COLO829 (cell line): ENCODE measurements around the gene DNAJB13.
A peak's percentile ranks its signal among the peaks of the same experiment; 100 is the strongest.

Source experiments
- DNase-seq: peaks from one replicate; pipeline ENCODE4 v3.0.0; 2012; ENCODE audit warnings: low spot score

DNAJB13 gene

DNA sequence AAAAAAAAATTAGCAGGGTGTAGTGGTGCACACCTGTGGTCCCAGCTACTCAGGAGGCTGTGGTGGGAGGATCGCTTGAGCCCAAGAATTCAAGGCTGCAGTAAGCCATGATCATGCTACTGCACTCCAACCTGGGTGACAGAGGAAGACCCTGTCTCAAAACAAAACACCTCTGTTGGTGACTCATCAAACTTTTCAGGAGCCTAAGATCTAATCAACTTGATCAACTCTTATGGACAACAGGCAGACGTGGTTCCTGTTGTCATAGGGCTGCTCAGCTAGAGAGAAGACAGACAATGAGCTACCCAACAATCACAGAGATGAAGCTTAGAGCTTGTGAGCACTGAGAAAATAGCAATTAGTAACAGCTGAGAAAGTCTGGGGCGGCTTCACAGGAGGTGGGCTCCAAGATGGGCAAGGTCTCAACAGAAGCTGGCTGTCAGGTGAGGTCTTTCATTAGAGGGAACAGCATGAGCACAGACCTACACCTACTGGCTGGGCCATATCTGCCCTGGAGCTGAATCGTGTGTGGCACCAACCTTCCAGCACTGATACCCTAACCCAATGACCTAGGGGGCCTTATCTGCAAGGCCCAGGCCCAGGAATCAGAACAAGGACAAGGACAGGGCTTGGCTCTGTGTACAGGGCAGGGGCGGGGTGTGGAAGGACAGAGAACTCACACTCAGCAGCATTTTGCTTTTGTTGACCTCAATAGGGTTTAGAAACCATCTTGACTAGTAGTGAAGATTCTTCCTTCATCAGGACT lies 65.3 kb downstream of the DNAJB13 start:
- DNase-seq, result no peak

DNA sequence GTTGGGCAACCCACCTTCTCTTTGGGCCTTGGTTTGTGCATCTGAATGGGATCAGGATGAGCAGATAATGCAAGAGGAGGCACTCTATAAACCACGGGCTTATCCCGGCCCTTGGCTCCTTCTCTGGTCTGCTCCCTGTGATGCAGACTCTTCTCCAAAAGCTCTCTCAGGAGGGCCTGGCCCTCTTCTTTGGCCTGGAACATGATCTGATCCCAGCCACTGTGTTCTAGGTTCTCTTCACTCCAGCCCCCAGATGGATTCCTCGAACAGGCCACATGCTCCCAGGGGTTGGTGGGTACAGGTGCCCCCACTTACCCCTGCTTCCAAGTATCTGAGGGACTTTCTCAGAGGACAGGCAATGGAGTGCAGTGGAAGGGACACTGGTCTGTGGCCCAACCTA lies 66.8 kb downstream of the DNAJB13 start:
- no peak for DNase-seq

DNA sequence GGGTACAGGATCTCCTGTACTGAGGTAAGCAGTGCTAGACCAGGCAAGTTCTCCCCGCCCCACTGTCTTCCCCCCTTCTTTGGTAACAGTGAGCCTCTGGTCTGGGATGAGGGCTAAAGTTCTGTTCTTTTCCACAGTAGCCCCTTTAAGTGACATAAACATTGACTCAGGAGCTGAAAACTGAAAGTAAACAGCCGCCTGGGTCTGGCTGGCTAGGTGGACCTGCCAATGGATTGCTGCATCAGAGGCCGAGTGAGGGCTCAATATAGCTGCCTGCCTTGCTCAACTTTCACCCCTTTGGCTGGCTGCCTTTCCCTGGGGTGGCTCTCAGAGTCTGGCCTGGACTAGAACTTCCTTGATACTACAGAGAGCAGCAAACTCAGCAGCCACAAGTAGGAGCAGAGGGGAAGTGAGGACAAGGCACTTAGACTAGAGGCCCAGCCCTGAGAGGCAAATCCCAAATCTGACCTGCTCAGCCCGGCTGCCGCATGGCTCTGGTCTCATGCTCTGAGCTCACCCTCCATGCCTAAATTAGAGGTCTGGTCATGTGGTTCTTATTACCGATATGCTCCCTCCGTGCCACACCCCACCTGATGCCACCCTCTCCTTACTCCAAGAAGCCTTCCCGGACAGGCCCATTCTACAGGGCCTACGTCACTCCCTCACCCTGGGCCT lies 67.6 kb downstream of the DNAJB13 start:
- no peak for DNase-seq

DNA sequence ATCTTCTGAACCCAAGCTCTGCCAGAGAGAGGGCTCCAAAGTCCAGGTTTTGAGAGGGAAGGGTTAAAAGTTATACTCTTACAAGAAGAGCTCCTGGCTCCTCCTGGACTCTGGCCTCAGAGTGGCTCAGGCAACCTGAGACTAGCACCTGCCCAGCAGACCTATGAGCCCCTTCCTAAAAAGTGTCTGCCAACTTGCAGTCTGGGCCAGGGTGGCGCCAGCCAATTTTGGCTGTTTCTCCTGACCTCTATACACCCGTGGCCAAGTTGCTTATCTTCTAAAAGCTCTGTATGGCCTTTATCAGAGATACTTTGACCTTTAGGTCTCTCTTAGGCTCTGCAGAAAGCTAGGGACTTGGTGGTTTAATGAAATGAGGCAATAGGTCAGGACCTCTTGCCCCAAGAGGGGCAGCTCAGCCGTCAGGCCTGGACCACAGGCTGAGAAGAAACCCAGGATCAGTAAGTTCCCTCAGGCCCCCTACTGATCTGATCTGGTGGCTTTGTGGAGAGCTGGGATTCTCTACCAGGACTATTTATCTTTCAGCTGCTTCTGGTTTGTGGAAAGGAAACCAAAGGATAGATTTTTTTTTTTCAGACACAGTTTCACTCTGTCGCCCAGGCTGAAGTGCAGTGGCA lies 68.4 kb downstream of the DNAJB13 start:
- no peak for DNase-seq

GRCh38 chr11:74019860-74020259 lies 69.0 kb downstream of the DNAJB13 start:
- peak; percentile 34 for DNase-seq
